NCI-H1105 treated with DMSO at 0.1 percent for 48 hours (cell line): ENCODE results near the gene GLS2.

ENCODE experiments used
- DNase-seq: peaks from one replicate; lab custom pipeline; 2025; lab: John Stamatoyannopoulos, UW

GLS2 gene

GRCh38 chr12:56437430-56438176, 50.4 kb downstream of the GLS2 start:
- no peak for DNase-seq

- no peak for DNase-seq
These were observed 53.1 kb downstream of the GLS2 start for GRCh38 chr12:56434828-56435227.

GRCh38 chr12:56431850-56432249, 56.1 kb downstream of the GLS2 start:
- DNase-seq: no peak

GRCh38 chr12:56431288-56431687, 56.7 kb downstream of the GLS2 start:
- DNase-seq: no peak

- DNase-seq: no peak
These were observed 62.0 kb downstream of the GLS2 start for GRCh38 chr12:56425940-56426438.

- no peak for DNase-seq
These were observed 62.8 kb downstream of the GLS2 start for GRCh38 chr12:56425193-56425592.
